ENCODE measurements around the gene TMEM208. TPM values are rescaled to one million over a fixed set of nuclear protein-coding genes. Genes with fewer than 3 reads are reported as not detected.

The TMEM208 gene
- total RNA-seq, 4 donors from 2014 or later, result 23.9 to 40.3 (median 33.3) TPM

DNA sequence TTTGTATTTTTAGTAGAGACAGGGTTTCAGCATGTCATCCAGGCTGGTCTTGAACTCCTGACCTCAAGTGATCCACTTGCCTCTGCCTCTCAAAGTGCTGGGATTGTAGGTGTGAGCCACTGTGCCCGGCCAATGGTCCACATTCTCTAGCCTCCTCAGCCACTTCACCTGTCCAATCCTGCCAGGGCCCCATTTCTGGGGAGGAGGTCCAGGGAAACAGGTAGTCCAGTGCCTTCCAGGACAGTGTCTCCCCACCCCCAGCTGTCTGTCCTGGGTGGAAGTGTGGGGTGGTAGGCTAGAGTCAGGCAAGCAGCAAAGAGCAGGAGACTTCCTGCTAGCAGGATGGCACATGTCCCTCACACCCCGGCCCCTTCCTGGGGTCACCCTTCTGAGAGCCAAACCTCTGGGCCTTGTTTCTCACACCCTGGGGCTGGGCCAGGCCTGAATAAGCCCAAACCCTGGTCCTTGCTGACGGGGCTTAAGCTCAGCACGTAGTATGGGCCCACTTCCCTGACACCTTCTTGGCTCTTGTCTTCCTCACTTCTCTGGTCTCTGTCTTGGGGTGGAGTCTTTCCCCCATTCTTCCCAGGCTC is 15.3 kb downstream of the TMEM208 start:
- Histone ChIP-seq H3K36me3 (peaks cover 0 to 25% (median 0%) of the 10 kb centered on the region in 3 donors), H3K9me3 (no peaks in the 10 kb centered on the region), H3K4me1 (peaks cover 10 to 58% (median 28%) of the 10 kb centered on the region in 4 donors), H3K4me3 (no peak overlapping the region), H3K27me3 (no peaks in the 10 kb centered on the region), H3K27ac (peak overlapping the region in 3 of 4 donors; percentile 53 to 89 (median 69))
- peak in 1 of 3 donors; percentile 36 for DNase-seq
- TF ChIP-seq, protein P1, sequence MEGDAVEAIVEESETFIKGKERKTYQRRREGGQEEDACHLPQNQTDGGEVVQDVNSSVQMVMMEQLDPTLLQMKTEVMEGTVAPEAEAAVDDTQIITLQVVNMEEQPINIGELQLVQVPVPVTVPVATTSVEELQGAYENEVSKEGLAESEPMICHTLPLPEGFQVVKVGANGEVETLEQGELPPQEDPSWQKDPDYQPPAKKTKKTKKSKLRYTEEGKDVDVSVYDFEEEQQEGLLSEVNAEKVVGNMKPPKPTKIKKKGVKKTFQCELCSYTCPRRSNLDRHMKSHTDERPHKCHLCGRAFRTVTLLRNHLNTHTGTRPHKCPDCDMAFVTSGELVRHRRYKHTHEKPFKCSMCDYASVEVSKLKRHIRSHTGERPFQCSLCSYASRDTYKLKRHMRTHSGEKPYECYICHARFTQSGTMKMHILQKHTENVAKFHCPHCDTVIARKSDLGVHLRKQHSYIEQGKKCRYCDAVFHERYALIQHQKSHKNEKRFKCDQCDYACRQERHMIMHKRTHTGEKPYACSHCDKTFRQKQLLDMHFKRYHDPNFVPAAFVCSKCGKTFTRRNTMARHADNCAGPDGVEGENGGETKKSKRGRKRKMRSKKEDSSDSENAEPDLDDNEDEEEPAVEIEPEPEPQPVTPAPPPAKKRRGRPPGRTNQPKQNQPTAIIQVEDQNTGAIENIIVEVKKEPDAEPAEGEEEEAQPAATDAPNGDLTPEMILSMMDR (IDR thresholded peaks at IDR 0.05), result no peak
- TF ChIP-seq POLR2A (IDR thresholded peaks at IDR 0.05), result no peak

DNA sequence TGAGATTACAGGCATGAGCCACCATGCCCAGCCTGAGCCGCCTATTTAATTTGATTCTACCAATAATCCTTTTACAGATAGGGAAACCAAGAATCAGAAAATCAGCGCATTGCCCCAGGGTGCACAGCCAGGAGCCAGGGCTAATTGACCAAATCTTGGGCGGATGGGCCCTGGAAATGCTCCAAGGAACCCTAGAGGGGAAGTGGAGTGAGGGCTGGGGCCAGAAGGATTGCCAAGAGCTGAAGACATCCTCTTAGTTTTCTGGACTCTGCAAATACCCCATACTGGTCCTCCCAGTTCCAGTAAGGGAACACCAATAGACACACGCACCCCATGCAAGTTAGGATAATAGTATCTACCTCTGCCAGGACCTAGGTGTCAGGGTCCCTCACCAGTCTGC is 16.6 kb downstream of the TMEM208 start:
- TF ChIP-seq POLR2A (IDR thresholded peaks at IDR 0.05), result no peak
- TF ChIP-seq, protein P1 (IDR thresholded peaks at IDR 0.05), result no peak
- no peaks in the 10 kb centered on the region for H3K9me3 ChIP-seq
- H3K36me3 ChIP-seq, result peaks cover 0 to 13% (median 0%) of the 10 kb centered on the region in 3 donors
- H3K27me3 ChIP-seq, result no peaks in the 10 kb centered on the region
- H3K4me3 ChIP-seq, result no peak overlapping the region
- peak overlapping the region; percentile 85 to 90 (median 88) for H3K27ac ChIP-seq
- peak in 1 of 3 donors; percentile 40 for DNase-seq
- H3K4me1 ChIP-seq, result peaks cover 10 to 68% (median 36%) of the 10 kb centered on the region in 4 donors

DNA sequence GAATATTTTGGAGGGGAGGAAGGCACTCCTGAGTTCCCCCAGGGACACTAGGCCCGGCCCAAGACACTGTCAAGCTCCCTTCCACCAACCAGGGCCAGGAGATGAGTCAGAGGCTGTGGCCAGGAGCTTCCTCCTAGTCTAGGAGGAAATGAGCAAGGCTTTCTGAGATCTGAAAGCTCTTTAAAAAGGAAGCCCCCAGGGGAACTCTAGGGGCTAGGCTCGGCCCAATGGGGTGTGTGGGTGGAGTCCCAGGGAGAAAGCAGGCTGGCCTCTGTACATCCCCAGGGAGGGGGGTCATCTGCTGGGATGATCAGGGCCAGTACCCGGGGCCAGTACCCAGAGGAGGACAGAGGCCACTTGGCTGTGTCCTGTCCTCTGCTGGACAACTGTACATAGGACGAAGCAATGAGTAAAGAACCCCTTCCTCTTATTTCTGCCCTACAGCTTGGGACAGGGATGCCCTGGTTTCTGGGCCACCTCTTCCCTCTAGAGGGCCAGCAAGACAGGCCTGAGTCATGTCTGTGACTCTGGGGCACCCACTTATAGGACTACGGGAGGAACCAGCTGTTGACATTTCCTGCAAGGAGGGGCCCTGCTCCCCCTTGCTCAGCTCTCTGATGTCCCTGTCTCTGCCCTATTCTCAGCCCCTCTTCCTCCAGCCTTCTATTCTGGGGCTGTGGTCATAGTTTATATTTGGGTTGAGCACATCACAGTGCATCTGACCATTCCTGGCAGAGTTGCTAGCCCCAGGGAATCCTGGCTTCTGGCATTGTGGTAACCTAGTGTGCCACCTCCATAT is 17.7 kb downstream of the TMEM208 start:
- no peak overlapping the region for H3K4me3 ChIP-seq
- H3K9me3 ChIP-seq, result no peaks in the 10 kb centered on the region
- H3K4me1 ChIP-seq, result peaks cover 10 to 76% (median 40%) of the 10 kb centered on the region in 4 donors
- H3K36me3 ChIP-seq, result peaks cover 0 to 2% (median 0%) of the 10 kb centered on the region in 3 donors
- peak; percentile 58 to 89 (median 79) for DNase-seq
- H3K27me3 ChIP-seq, result peaks cover 0 to 5% of the 10 kb centered on the region in 2 donors
- TF ChIP-seq, protein P1 (IDR thresholded peaks at IDR 0.05), result no peak
- peak overlapping the region; percentile 85 to 90 (median 88) for H3K27ac ChIP-seq

DNA sequence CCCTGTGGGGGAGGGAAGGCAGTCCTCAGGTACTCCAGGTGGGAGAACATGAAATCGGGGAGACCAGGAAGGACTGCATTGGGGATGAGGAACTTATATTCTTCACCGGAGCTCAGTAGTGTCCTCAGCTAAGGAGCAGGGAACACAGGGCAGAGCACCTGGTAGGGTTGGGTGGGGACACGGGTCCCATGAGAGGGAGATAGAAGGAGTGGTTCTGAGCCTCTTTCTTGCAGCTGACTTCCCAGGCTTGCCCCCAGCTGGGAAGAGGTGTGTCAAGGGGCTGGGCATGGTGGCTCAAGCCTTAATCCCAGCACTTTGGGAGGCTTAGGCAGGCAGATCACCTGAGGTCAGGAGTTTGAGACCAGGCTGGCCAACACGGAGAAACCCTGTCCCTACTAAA is 18.3 kb downstream of the TMEM208 start:
- Histone ChIP-seq H3K27me3 (peaks cover 0 to 5% of the 10 kb centered on the region in 2 donors), H3K4me1 (peaks cover 10 to 76% (median 40%) of the 10 kb centered on the region in 4 donors), H3K4me3 (peak overlapping the region in 1 of 4 donors; percentile 72), H3K9me3 (no peaks in the 10 kb centered on the region), H3K36me3 (no peaks in the 10 kb centered on the region), H3K27ac (peak overlapping the region; percentile 85 to 90 (median 88))
- TF ChIP-seq, protein P1 (IDR thresholded peaks at IDR 0.05), result no peak
- no peak for TF ChIP-seq POLR2A (IDR thresholded peaks at IDR 0.05)
- peak in 1 of 3 donors; percentile 43 for DNase-seq

DNA sequence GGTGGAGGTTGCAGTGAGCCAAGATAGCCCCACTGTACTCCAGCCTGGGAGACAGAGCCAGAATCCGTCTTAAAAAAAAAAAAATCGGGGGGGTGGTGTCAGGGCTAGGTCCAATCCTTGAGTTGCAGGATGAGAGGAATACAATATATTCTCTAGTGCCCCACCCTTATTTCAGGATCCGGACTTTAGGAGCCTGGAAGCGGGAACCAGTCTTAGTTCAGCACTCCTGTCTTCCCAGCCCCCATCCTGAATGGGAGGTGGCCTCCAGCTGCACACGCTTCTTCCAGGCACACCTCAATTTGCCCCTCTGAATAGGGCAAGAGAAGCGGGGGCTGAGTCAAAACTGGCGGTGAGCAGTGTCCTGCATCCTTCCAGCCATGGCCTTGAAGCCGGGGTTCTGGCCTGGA is 18.7 kb downstream of the TMEM208 start:
- no peak for DNase-seq
- Histone ChIP-seq H3K9me3 (no peaks in the 10 kb centered on the region), H3K4me1 (peaks cover 10 to 72% (median 40%) of the 10 kb centered on the region in 4 donors), H3K36me3 (no peaks in the 10 kb centered on the region), H3K27ac (peak overlapping the region; percentile 85 to 90 (median 88)), H3K27me3 (peaks cover 0 to 5% of the 10 kb centered on the region in 2 donors), H3K4me3 (peak overlapping the region; percentile 47 to 72 (median 66))
- TF ChIP-seq, protein P1 (IDR thresholded peaks at IDR 0.05), result no peak
- no peak for TF ChIP-seq POLR2A (IDR thresholded peaks at IDR 0.05)

All from Peyer's patch (tissue), 4 donors.